NCI-H146 treated with DMSO at 0.1 percent for 48 hours (cell line): Measurements from ENCODE around the gene KCNQ1.
"Not testable (repeated sequence)": the region's sequence is repeated elsewhere in the genome, so short reads cannot be mapped to it uniquely, and the experiment has no call there.

Experiments used
- DNase-seq: peaks from one replicate; lab custom pipeline; 2025; ENCODE audit not compliant: unreplicated experiment; lab: John Stamatoyannopoulos, UW

KCNQ1 gene

GRCh38 chr11:2471048-2471803, 26.4 kb downstream of the KCNQ1 start:
- no peak for DNase-seq

GRCh38 chr11:2471804-2472096, 26.9 kb downstream of the KCNQ1 start:
- DNase-seq, result no peak

GRCh38 chr11:2472428-2473186, 27.8 kb downstream of the KCNQ1 start:
- DNase-seq, result no peak

GRCh38 chr11:2473361-2474058, 28.7 kb downstream of the KCNQ1 start:
- DNase-seq, result no peak

- peak; percentile 88 for DNase-seq
These were observed 29.5 kb downstream of the KCNQ1 start for GRCh38 chr11:2474059-2474901.

GRCh38 chr11:2475136-2475918, 30.5 kb downstream of the KCNQ1 start:
- DNase-seq, result no peak

- DNase-seq, result no peak
These were observed 32.4 kb downstream of the KCNQ1 start for GRCh38 chr11:2477254-2477653.

- no peak for DNase-seq
These were observed 33.1 kb downstream of the KCNQ1 start for GRCh38 chr11:2477936-2478335.

- DNase-seq, result not testable (repeated sequence)
These were observed 35.5 kb downstream of the KCNQ1 start for GRCh38 chr11:2480067-2480873.

GRCh38 chr11:2480874-2481220, 36.0 kb downstream of the KCNQ1 start:
- no peak for DNase-seq

GRCh38 chr11:2481253-2481652, 36.4 kb downstream of the KCNQ1 start:
- DNase-seq, result peak; percentile 55

GRCh38 chr11:2482204-2482603, 37.4 kb downstream of the KCNQ1 start:
- DNase-seq, result no peak

GRCh38 chr11:2482745-2483144, 37.9 kb downstream of the KCNQ1 start:
- peak; percentile 91 for DNase-seq

- peak; percentile 32 for DNase-seq
These were observed 38.6 kb downstream of the KCNQ1 start for GRCh38 chr11:2483426-2483825.

GRCh38 chr11:2484576-2485125, 39.8 kb downstream of the KCNQ1 start:
- DNase-seq, result no peak

- DNase-seq, result no peak
These were observed 43.2 kb downstream of the KCNQ1 start for GRCh38 chr11:2488004-2488403.

GRCh38 chr11:2489083-2489482, 44.3 kb downstream of the KCNQ1 start:
- DNase-seq, result no peak

GRCh38 chr11:2497951-2498350, 53.1 kb downstream of the KCNQ1 start:
- DNase-seq, result not testable (repeated sequence)

GRCh38 chr11:2498750-2499149, 53.9 kb downstream of the KCNQ1 start:
- no peak for DNase-seq
